ENCODE data around the gene PRDM16.

PRDM16 gene

GRCh38 chr1:3277011-3277471 lies 208.0 kb downstream of the PRDM16 start:
- Histone ChIP-seq H3K14ac (ENCODE audit: low read length in 2 of 2) (no peak overlapping the region), H2BK5ac (ENCODE audit: low read depth, low read length, poor library complexity, severe bottlenecking) (no peak overlapping the region), H3K23ac (ENCODE audit: low read length in 2 of 2) (no peak overlapping the region), H2BK15ac (ENCODE audit: low read depth, poor library complexity, severe bottlenecking) (no peak overlapping the region), H2AK5ac (ENCODE audit: low read length, severe bottlenecking) (no peak overlapping the region), H3K18ac (ENCODE audit: low read depth in 1 of 2, low read length in 2 of 2) (no peak overlapping the region), H2BK12ac (ENCODE audit: low read length in 2 of 2) (no peak overlapping the region), H3K27me3 (ENCODE audit: control insufficient read depth in 1 of 2, insufficient read depth in 1 of 2, low read length in 2 of 2) (peaks cover 0 to 64% of the 10 kb centered on the region in 2 experiments), H3K36me3 (ENCODE audit: control insufficient read depth in 1 of 2, insufficient read depth in 2 of 2, low read depth in 1 of 2, low read length in 2 of 2) (no peaks in the 10 kb centered on the region), H3K79me1 (replicated peaks; ENCODE audit: low read length, poor library complexity, severe bottlenecking) (no peaks in the 10 kb centered on the region), H3K4me3 (ENCODE audit: insufficient read depth in 1 of 2, low read depth in 1 of 2, low read length in 2 of 2) (no peak overlapping the region), H4K91ac (ENCODE audit: low read length) (no peak overlapping the region), H3K9ac (ENCODE audit: low read length) (no peak overlapping the region), H3K9me3 (ENCODE audit: control insufficient read depth, low read length) (no peaks in the 10 kb centered on the region), H2AFZ (ENCODE audit: low read depth, low read length) (no peak overlapping the region), H3K4me1 (ENCODE audit: control insufficient read depth, insufficient read depth, low read depth, low read length) (no peaks in the 10 kb centered on the region), H4K8ac (ENCODE audit: low read length) (no peak overlapping the region), H3K4ac (ENCODE audit: low read depth in 1 of 2, low read length in 2 of 2) (no peak overlapping the region), H3K27ac (ENCODE audit: low read length, poor library complexity, severe bottlenecking) (no peak overlapping the region), H3K4me2 (ENCODE audit: low read length, poor library complexity, severe bottlenecking) (no peak overlapping the region), H2BK120ac (ENCODE audit: low read depth, low read length) (no peak overlapping the region)
- DNase-seq: no peak
- 76% methylated on average over 15 of the region's 15 CpGs for WGBS

DNA sequence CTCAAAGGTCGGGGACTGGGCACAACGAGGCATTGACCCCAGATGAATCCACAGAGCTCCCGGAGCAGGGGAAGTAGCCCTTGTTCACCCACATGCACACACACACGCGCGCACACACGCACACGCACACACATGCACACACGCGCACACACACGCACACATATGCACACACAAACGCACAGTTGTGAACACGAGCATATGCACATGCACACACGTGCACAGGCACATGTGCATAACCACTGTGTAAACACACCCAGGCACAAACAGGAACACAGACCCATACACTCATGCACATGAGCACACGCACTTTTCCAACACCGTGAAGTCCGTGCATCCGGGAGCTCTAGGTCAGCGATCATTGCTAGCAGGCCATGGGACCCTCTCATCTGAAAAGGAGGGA lies 208.6 kb downstream of the PRDM16 start:
- no peak overlapping the region for H4K8ac ChIP-seq (ENCODE audit: low read length)
- H2BK15ac ChIP-seq (ENCODE audit: low read depth, poor library complexity, severe bottlenecking): no peak overlapping the region
- H3K4me2 ChIP-seq (ENCODE audit: low read length, poor library complexity, severe bottlenecking): no peak overlapping the region
- H3K27ac ChIP-seq (ENCODE audit: low read length, poor library complexity, severe bottlenecking): no peak overlapping the region
- no peak overlapping the region for H3K4ac ChIP-seq (ENCODE audit: low read depth in 1 of 2, low read length in 2 of 2)
- no peak for DNase-seq
- H3K4me1 ChIP-seq (ENCODE audit: control insufficient read depth, insufficient read depth, low read depth, low read length): no peaks in the 10 kb centered on the region
- no peak overlapping the region for H4K91ac ChIP-seq (ENCODE audit: low read length)
- H3K27me3 ChIP-seq (ENCODE audit: control insufficient read depth in 1 of 2, insufficient read depth in 1 of 2, low read length in 2 of 2): peaks cover 0 to 65% of the 10 kb centered on the region in 2 experiments
- H3K14ac ChIP-seq (ENCODE audit: low read length in 2 of 2): no peak overlapping the region
- no peak overlapping the region for H2BK120ac ChIP-seq (ENCODE audit: low read depth, low read length)
- H3K18ac ChIP-seq (ENCODE audit: low read depth in 1 of 2, low read length in 2 of 2): no peak overlapping the region
- H3K4me3 ChIP-seq (ENCODE audit: insufficient read depth in 1 of 2, low read depth in 1 of 2, low read length in 2 of 2): no peak overlapping the region
- no peak overlapping the region for H2AK5ac ChIP-seq (ENCODE audit: low read length, severe bottlenecking)
- WGBS: 82% methylated on average over 19 of the region's 19 CpGs
- H2BK5ac ChIP-seq (ENCODE audit: low read depth, low read length, poor library complexity, severe bottlenecking): no peak overlapping the region
- no peaks in the 10 kb centered on the region for H3K79me1 ChIP-seq (replicated peaks; ENCODE audit: low read length, poor library complexity, severe bottlenecking)
- H3K23ac ChIP-seq (ENCODE audit: low read length in 2 of 2): no peak overlapping the region
- no peaks in the 10 kb centered on the region for H3K9me3 ChIP-seq (ENCODE audit: control insufficient read depth, low read length)
- no peak overlapping the region for H3K9ac ChIP-seq (ENCODE audit: low read length)
- H2BK12ac ChIP-seq (ENCODE audit: low read length in 2 of 2): no peak overlapping the region
- H2AFZ ChIP-seq (ENCODE audit: low read depth, low read length): no peak overlapping the region
- H3K36me3 ChIP-seq (ENCODE audit: control insufficient read depth in 1 of 2, insufficient read depth in 2 of 2, low read depth in 1 of 2, low read length in 2 of 2): no peaks in the 10 kb centered on the region

DNA sequence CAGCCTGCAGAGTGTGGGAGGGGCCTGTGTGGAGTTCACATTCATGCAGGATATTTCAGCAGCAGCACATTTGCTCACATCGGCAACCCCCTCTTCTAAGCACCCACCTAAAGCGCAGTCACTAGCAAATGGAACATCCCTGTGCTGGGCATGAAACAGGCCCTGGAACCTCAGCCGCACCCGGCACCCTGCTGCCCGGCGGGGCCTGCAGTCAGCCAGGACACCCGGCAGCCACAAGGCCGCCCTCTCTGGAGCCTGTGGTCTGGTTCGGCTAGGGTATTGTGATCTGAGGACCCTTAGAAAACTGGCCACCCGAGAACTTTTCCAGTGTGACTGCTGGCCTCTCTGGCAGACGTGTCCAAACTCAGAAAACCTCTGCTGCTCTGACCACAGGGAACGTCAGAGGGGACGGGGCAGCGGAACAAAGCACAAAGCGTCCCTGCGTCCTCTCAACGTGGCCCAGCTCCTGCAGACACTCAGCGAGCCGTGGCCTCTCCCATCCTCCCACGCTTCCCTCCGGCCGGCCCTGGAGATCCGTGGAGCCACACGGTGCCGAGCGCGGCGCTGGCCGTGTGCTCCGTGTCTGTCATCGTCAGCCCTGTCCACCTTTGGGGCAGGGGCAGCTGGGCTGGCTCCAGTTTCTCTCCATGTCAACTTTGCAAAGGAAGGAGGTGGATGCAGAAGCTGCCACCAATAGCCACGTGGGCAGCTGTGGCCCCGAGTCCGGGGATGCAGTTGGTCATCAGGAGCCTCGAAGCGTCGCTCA lies 209.6 kb downstream of the PRDM16 start:
- H3K4ac ChIP-seq (ENCODE audit: low read depth in 1 of 2, low read length in 2 of 2): no peak overlapping the region
- no peak overlapping the region for H2BK12ac ChIP-seq (ENCODE audit: low read length in 2 of 2)
- H3K23ac ChIP-seq (ENCODE audit: low read length in 2 of 2): no peak overlapping the region
- no peak overlapping the region for H2BK5ac ChIP-seq (ENCODE audit: low read depth, low read length, poor library complexity, severe bottlenecking)
- H2BK15ac ChIP-seq (ENCODE audit: low read depth, poor library complexity, severe bottlenecking): no peak overlapping the region
- H2AFZ ChIP-seq (ENCODE audit: low read depth, low read length): no peak overlapping the region
- no peak overlapping the region for H2AK5ac ChIP-seq (ENCODE audit: low read length, severe bottlenecking)
- 89% methylated on average over 37 of the region's 37 CpGs for WGBS
- H3K36me3 ChIP-seq (ENCODE audit: control insufficient read depth in 1 of 2, insufficient read depth in 2 of 2, low read depth in 1 of 2, low read length in 2 of 2): no peaks in the 10 kb centered on the region
- H3K4me2 ChIP-seq (ENCODE audit: low read length, poor library complexity, severe bottlenecking): no peak overlapping the region
- H3K79me1 ChIP-seq (replicated peaks; ENCODE audit: low read length, poor library complexity, severe bottlenecking): no peaks in the 10 kb centered on the region
- H3K4me3 ChIP-seq (ENCODE audit: insufficient read depth in 1 of 2, low read depth in 1 of 2, low read length in 2 of 2): no peak overlapping the region
- H3K27me3 ChIP-seq (ENCODE audit: control insufficient read depth in 1 of 2, insufficient read depth in 1 of 2, low read length in 2 of 2): peaks cover 4 to 65% of the 10 kb centered on the region in 2 experiments
- H4K8ac ChIP-seq (ENCODE audit: low read length): no peak overlapping the region
- no peaks in the 10 kb centered on the region for H3K9me3 ChIP-seq (ENCODE audit: control insufficient read depth, low read length)
- no peaks in the 10 kb centered on the region for H3K4me1 ChIP-seq (ENCODE audit: control insufficient read depth, insufficient read depth, low read depth, low read length)
- DNase-seq: no peak
- no peak overlapping the region for H3K18ac ChIP-seq (ENCODE audit: low read depth in 1 of 2, low read length in 2 of 2)
- H2BK120ac ChIP-seq (ENCODE audit: low read depth, low read length): no peak overlapping the region
- no peak overlapping the region for H3K27ac ChIP-seq (ENCODE audit: low read length, poor library complexity, severe bottlenecking)
- H4K91ac ChIP-seq (ENCODE audit: low read length): no peak overlapping the region
- H3K9ac ChIP-seq (ENCODE audit: low read length): no peak overlapping the region
- H3K14ac ChIP-seq (ENCODE audit: low read length in 2 of 2): no peak overlapping the region

GRCh38 chr1:3279182-3279470 lies 210.1 kb downstream of the PRDM16 start:
- no peaks in the 10 kb centered on the region for H3K4me1 ChIP-seq (ENCODE audit: control insufficient read depth, insufficient read depth, low read depth, low read length)
- no peak overlapping the region for H2BK12ac ChIP-seq (ENCODE audit: low read length in 2 of 2)
- H3K79me1 ChIP-seq (replicated peaks; ENCODE audit: low read length, poor library complexity, severe bottlenecking): no peaks in the 10 kb centered on the region
- no peak overlapping the region for H3K9ac ChIP-seq (ENCODE audit: low read length)
- H3K4me2 ChIP-seq (ENCODE audit: low read length, poor library complexity, severe bottlenecking): no peak overlapping the region
- no peak overlapping the region for H4K8ac ChIP-seq (ENCODE audit: low read length)
- no peak overlapping the region for H3K4ac ChIP-seq (ENCODE audit: low read depth in 1 of 2, low read length in 2 of 2)
- no peak for DNase-seq
- peaks cover 4 to 69% of the 10 kb centered on the region in 2 experiments for H3K27me3 ChIP-seq (ENCODE audit: control insufficient read depth in 1 of 2, insufficient read depth in 1 of 2, low read length in 2 of 2)
- H2AFZ ChIP-seq (ENCODE audit: low read depth, low read length): no peak overlapping the region
- no peak overlapping the region for H2BK5ac ChIP-seq (ENCODE audit: low read depth, low read length, poor library complexity, severe bottlenecking)
- no peak overlapping the region for H3K18ac ChIP-seq (ENCODE audit: low read depth in 1 of 2, low read length in 2 of 2)
- H3K4me3 ChIP-seq (ENCODE audit: insufficient read depth in 1 of 2, low read depth in 1 of 2, low read length in 2 of 2): no peak overlapping the region
- no peak overlapping the region for H2BK15ac ChIP-seq (ENCODE audit: low read depth, poor library complexity, severe bottlenecking)
- H3K27ac ChIP-seq (ENCODE audit: low read length, poor library complexity, severe bottlenecking): no peak overlapping the region
- no peak overlapping the region for H2BK120ac ChIP-seq (ENCODE audit: low read depth, low read length)
- WGBS: 95% methylated on average over 19 of the region's 19 CpGs
- H3K36me3 ChIP-seq (ENCODE audit: control insufficient read depth in 1 of 2, insufficient read depth in 2 of 2, low read depth in 1 of 2, low read length in 2 of 2): no peaks in the 10 kb centered on the region
- H3K14ac ChIP-seq (ENCODE audit: low read length in 2 of 2): no peak overlapping the region
- no peak overlapping the region for H4K91ac ChIP-seq (ENCODE audit: low read length)
- no peak overlapping the region for H3K23ac ChIP-seq (ENCODE audit: low read length in 2 of 2)
- H2AK5ac ChIP-seq (ENCODE audit: low read length, severe bottlenecking): no peak overlapping the region
- no peaks in the 10 kb centered on the region for H3K9me3 ChIP-seq (ENCODE audit: control insufficient read depth, low read length)
